Suprapubic skin (tissue), 3 donors: ENCODE data around the gene PRSS12.

Experiments
- POLR2A ChIP-seq, 2 donors: fragments of 450-650 bp; IDR thresholded peaks; one replicate each; pipeline ENCODE4 v1.6.1; 2017; ENCODE audit warnings: antibody characterized with exemption in 2 of 2, mild to moderate bottlenecking in 2 of 2, moderate library complexity in 2 of 2
- TF ChIP-seq, protein P1 (sequence below), 2 donors: fragments of 200-600 bp in 1 of 2; fragments of 450-650 bp in 1 of 2; sonication (generic) in 1 of 2; IDR thresholded peaks; one replicate each; pipeline ENCODE4 v1.5.1; 2016 to 2019; ENCODE audit warnings: antibody characterized with exemption in 2 of 2, mild to moderate bottlenecking in 1 of 2, moderate library complexity in 1 of 2

DNA sequence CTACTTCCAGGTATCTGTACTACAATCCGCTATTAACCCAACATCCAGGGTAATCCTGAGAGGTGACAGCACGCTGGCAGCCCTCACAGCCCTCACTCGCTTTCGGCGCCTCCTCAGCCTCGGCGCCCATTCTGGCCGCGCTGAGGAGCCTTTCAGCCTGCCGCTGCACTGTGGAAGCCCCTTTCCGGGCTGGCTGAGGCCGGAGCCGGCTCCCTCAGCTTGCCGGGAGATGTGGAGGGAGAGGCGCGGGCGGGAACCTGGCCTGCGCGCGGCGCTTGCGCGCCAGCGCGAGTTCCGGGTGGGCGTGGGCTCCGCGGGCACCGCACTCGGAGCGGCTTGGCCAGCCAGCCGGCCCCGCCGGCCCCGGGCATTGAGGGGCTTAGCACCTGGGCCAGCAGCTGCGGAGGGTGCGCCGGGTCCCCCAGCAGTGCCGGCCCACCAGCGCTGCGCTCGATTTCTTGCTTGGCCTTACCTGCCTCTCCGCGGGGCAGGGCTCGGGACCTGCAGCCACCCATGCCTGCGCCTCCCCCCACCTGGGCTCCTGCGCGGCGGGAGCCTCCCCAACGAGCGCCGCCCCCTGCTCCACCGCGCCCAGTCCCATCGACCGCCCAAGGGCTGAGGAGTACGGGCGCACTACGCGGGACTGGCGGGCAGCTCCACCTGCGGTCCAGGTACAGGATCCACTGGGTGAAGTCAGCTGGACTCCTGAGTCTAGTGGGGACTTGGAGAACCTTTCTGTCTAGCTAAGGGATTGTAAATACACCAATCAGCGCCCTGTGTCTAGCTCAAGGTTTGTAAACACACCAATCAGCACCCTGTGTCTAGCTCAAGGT lies 87.3 kb downstream of the PRSS12 start:
- no peak for TF ChIP-seq POLR2A (IDR thresholded peaks at IDR 0.05)
- TF ChIP-seq, protein P1, sequence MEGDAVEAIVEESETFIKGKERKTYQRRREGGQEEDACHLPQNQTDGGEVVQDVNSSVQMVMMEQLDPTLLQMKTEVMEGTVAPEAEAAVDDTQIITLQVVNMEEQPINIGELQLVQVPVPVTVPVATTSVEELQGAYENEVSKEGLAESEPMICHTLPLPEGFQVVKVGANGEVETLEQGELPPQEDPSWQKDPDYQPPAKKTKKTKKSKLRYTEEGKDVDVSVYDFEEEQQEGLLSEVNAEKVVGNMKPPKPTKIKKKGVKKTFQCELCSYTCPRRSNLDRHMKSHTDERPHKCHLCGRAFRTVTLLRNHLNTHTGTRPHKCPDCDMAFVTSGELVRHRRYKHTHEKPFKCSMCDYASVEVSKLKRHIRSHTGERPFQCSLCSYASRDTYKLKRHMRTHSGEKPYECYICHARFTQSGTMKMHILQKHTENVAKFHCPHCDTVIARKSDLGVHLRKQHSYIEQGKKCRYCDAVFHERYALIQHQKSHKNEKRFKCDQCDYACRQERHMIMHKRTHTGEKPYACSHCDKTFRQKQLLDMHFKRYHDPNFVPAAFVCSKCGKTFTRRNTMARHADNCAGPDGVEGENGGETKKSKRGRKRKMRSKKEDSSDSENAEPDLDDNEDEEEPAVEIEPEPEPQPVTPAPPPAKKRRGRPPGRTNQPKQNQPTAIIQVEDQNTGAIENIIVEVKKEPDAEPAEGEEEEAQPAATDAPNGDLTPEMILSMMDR (IDR thresholded peaks at IDR 0.05), result no peak
